ENCODE measurements around the gene BMPR1A. TPM values are rescaled to one million over a fixed set of nuclear protein-coding genes. Genes with fewer than 3 reads are reported as not detected.
A peak's percentile ranks its signal among the peaks of the same experiment; 100 is the strongest.

Gene BMPR1A
- total RNA-seq, 1 experiment from 2014 or later: 21.4 TPM

DNA sequence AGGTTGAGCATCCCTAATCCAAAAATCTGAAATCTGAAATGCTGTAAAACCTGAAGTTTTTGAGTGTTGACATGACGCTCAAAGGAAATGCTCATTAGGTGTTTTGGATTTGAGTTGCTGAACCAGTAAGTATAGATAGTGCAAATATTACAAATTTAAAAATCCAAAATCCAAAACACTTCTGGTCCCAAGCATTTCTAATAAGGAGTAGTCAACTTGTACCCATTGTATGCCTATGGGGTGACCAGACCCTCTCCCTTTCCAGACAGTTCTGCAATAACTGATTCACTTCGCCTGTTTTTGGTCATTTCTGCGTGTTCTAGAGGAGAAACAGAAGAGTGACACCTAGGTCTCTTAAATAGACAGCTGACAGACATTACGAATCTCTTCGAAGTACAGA is 110.7 kb downstream of the BMPR1A start:
- no TSS peak for BruUV-seq (replicated peaks)
- peaks cover 7% of the 10 kb centered on the region for H3K4me1 Mint-ChIP-seq (ENCODE audit: low read depth, unreplicated experiment)
- intact Hi-C loops (cut with micrococcal nuclease; ENCODE audit: unreplicated experiment): no loop called here
- H3K27ac Mint-ChIP-seq (ENCODE audit: unreplicated experiment): no peak overlapping the region
- peaks cover 5% of the 10 kb centered on the region for H3K36me3 Mint-ChIP-seq (ENCODE audit: insufficient read depth, unreplicated experiment)
- H3K27me3 Mint-ChIP-seq (ENCODE audit: unreplicated experiment): no peaks in the 10 kb centered on the region
- TF ChIP-seq, protein P1, sequence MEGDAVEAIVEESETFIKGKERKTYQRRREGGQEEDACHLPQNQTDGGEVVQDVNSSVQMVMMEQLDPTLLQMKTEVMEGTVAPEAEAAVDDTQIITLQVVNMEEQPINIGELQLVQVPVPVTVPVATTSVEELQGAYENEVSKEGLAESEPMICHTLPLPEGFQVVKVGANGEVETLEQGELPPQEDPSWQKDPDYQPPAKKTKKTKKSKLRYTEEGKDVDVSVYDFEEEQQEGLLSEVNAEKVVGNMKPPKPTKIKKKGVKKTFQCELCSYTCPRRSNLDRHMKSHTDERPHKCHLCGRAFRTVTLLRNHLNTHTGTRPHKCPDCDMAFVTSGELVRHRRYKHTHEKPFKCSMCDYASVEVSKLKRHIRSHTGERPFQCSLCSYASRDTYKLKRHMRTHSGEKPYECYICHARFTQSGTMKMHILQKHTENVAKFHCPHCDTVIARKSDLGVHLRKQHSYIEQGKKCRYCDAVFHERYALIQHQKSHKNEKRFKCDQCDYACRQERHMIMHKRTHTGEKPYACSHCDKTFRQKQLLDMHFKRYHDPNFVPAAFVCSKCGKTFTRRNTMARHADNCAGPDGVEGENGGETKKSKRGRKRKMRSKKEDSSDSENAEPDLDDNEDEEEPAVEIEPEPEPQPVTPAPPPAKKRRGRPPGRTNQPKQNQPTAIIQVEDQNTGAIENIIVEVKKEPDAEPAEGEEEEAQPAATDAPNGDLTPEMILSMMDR (IDR thresholded peaks at IDR 0.05; ENCODE audit: unreplicated experiment): no peak
- CTCF ChIA-PET: no interaction called here
- no peak for DNase-seq
- H3K9me3 Mint-ChIP-seq (ENCODE audit: low read depth, unreplicated experiment): no peaks in the 10 kb centered on the region
- H3K4me3 Mint-ChIP-seq (ENCODE audit: low read depth, unreplicated experiment): no peak overlapping the region

DNA sequence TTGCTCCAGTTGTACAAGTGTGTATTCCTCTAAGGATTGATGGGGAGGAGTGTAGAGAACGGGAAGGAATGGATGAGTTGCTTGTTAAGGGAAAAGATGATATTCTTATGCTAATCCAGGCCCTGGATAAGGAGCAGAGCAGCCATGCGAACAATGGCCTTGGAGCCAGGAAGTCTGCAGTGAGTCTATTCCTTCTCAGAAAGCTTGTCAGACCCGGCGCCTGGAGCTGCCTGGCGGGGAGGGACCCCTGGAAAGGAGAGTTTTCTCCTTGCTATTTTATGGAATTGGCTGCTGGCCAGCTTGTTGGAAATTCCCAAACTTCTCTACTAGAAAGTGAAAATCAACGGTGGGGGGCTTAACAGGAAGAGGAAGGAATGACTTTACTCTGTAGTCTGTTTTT is 111.9 kb downstream of the BMPR1A start:
- Mint-ChIP-seq H3K36me3 (ENCODE audit: insufficient read depth, unreplicated experiment) (no peaks in the 10 kb centered on the region), H3K4me1 (ENCODE audit: low read depth, unreplicated experiment) (peaks cover 7% of the 10 kb centered on the region), H3K4me3 (ENCODE audit: low read depth, unreplicated experiment) (no peak overlapping the region), H3K9me3 (ENCODE audit: low read depth, unreplicated experiment) (no peaks in the 10 kb centered on the region), H3K27me3 (ENCODE audit: unreplicated experiment) (no peaks in the 10 kb centered on the region), H3K27ac (ENCODE audit: unreplicated experiment) (no peak overlapping the region)
- DNase-seq: no peak
- TF ChIP-seq, protein P1 (IDR thresholded peaks at IDR 0.05; ENCODE audit: unreplicated experiment): no peak
- CTCF ChIA-PET: no interaction called here
- intact Hi-C loops (cut with micrococcal nuclease; ENCODE audit: unreplicated experiment): no loop called here
- no TSS peak for BruUV-seq (replicated peaks)

DNA sequence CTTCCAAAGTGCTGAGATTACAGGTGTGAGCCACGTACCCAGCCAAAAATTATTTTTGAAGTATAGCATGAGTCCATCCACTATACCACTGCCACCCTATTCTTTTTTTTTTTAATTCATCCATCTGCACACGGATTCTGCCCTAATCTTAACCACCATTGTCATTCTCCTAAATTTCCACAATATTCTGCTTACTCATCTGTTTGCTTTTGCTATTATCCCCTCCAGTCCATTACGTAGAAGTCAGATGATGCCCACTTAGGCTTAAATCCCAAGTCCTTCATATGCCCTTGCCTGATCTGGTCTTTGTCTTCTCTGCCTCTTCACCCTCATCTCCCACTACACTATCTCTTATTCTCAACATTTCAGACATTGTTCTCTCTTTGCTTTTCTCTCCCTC is 114.3 kb downstream of the BMPR1A start:
- no peaks in the 10 kb centered on the region for H3K9me3 Mint-ChIP-seq (ENCODE audit: low read depth, unreplicated experiment)
- CTCF ChIA-PET: no interaction called here
- BruUV-seq (replicated peaks): no TSS peak
- no peaks in the 10 kb centered on the region for H3K27me3 Mint-ChIP-seq (ENCODE audit: unreplicated experiment)
- no peak overlapping the region for H3K27ac Mint-ChIP-seq (ENCODE audit: unreplicated experiment)
- H3K4me1 Mint-ChIP-seq (ENCODE audit: low read depth, unreplicated experiment): peaks cover 7% of the 10 kb centered on the region
- H3K36me3 Mint-ChIP-seq (ENCODE audit: insufficient read depth, unreplicated experiment): no peaks in the 10 kb centered on the region
- H3K4me3 Mint-ChIP-seq (ENCODE audit: low read depth, unreplicated experiment): no peak overlapping the region
- intact Hi-C loops (cut with micrococcal nuclease; ENCODE audit: unreplicated experiment): no loop called here
- TF ChIP-seq, protein P1 (IDR thresholded peaks at IDR 0.05; ENCODE audit: unreplicated experiment): no peak
- no peak for DNase-seq

DNA sequence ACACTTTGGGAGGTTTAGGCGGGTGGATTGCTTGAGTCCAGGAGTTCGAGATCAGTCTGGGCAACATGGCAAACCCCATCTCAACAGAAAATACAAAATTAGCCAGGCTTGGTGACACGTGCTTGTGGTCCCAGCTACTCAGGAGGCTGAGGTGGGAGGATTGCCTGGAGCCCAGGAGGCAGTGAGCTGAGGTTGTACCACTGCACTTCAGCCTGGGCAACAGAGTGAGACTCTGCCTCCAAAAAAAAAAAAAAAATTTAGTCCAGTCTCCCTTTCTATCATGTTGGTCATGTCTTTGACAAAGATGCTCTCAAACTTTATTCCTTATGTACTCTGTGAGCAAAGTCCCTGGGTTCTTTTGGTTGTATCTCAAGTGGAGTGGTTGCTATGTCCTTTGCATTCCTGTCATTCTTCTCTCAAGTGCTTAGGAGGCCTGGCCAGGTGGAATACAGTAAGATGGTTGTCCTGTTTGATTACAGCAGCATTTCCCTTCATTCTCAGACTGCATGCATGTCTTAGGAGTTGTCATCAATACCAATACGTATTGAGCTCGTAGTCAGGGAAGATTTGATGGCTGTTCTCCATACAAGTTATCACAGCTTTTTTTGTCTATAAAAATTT is 115.3 kb downstream of the BMPR1A start:
- Mint-ChIP-seq H3K4me3 (ENCODE audit: low read depth, unreplicated experiment) (no peak overlapping the region), H3K27me3 (ENCODE audit: unreplicated experiment) (no peaks in the 10 kb centered on the region), H3K4me1 (ENCODE audit: low read depth, unreplicated experiment) (peaks cover 7% of the 10 kb centered on the region), H3K27ac (ENCODE audit: unreplicated experiment) (no peak overlapping the region), H3K36me3 (ENCODE audit: insufficient read depth, unreplicated experiment) (no peaks in the 10 kb centered on the region), H3K9me3 (ENCODE audit: low read depth, unreplicated experiment) (no peaks in the 10 kb centered on the region)
- intact Hi-C loops (cut with micrococcal nuclease; ENCODE audit: unreplicated experiment): no loop called here
- CTCF ChIA-PET: no interaction called here
- TF ChIP-seq, protein P1 (IDR thresholded peaks at IDR 0.05; ENCODE audit: unreplicated experiment): no peak
- no TSS peak for BruUV-seq (replicated peaks)
- peak; percentile 15 for DNase-seq

Measured in Calu3 (cell line).